CD4-positive, alpha-beta T cell treated with Interleukin-15 for 4 hours (primary cell): ENCODE measurements around the gene CCDC141.

ENCODE experiments used
- DNase-seq: peaks from one replicate; pipeline ENCODE4 v3.0.0-alpha.2; 2020; ENCODE audit warnings: low spot score

Gene CCDC141

DNA sequence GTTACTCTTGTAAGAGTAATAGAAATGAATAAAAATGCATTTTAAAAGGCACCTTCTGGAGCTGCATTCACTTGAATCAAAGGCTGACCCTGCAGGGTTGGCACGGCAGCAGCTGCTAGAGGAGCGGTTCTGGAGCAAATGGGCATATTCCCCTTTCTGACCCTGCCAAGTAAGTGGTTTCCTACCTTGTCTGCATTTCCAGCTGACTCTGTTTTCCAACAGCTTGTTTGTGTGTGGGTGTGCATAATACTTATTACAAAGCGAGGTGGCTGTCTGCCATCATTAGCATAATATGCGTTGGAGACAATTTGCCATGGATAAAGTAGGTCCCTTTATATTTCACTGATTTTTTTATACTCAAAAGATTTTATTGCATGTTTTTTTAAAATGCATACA, 221.5 kb downstream of the CCDC141 start:
- DNase-seq, result no peak

GRCh38 chr2:178827739-178828485, 222.0 kb downstream of the CCDC141 start:
- DNase-seq, result no peak

DNA sequence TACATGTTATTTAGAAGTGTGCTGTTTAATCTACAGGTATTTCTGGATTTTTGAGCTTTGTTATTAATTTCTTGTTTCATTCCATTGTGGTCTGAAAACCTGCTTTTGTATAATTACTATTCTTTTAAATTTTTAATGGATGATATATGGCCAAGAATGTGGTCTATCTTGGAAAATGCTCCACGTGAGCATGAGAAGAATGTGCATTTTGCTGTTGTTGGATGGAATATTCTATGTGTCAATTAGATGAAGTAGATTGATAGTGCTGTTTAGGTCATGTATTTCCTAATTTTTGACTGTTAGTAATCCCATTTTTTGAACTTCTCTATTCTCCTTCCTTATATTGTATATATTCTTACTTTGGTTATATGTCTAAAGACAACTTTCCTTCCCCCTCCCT, 222.8 kb downstream of the CCDC141 start:
- DNase-seq, result no peak

- no peak for DNase-seq
These were observed 224.8 kb downstream of the CCDC141 start for GRCh38 chr2:178825183-178825582.

GRCh38 chr2:178824181-178824580, 225.8 kb downstream of the CCDC141 start:
- no peak for DNase-seq

- peak; percentile 4 for DNase-seq
These were observed 229.9 kb downstream of the CCDC141 start for GRCh38 chr2:178819992-178820391.

GRCh38 chr2:178819147-178819875, 230.6 kb downstream of the CCDC141 start:
- DNase-seq, result no peak

GRCh38 chr2:178811901-178812300, 238.0 kb downstream of the CCDC141 start:
- no peak for DNase-seq

GRCh38 chr2:178811045-178811444, 238.9 kb downstream of the CCDC141 start:
- no peak for DNase-seq

- DNase-seq, result no peak
These were observed 239.5 kb downstream of the CCDC141 start for GRCh38 chr2:178810422-178810821.

DNA sequence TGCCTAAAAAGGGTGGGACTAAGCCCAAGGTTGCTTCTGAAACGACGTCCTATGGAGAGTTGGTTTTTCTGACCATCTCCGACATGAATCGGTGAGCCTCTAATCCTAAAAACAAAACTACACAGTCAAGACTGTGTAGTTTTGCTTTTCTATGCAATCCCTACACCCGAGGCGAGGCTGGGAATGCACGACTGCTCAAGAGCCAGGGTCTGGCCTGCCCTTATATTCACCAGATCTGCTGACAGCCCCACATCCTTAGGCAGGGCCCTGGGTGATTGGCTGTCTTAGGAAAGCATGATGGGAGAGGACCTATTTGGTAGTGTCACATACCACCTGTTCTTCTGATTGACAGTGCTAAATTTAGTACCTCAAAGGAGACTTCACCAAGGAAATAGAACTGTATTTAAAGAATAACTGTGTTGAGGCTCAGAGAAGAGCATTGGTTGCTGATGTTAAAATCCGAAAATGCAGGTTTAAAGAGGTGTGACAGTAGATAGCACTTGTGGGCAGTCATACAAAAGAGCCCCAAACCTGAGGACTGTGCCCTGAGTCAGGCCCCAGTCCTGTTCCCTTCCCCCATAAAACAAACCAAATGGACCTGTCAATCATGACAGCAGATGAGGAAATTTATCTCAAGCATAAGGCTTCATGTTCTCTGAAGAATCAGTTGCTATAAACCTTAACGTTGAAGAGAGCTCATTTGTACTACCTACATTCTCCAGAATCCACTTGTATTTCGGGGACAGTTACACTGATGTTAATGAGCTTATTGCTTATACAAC, 242.5 kb downstream of the CCDC141 start, which contains the start of gene TTN:
Gene TTN, minus strand, starts transcription at position 197 of the 782 bp plus-strand sequence. CDS start 2,781 bp downstream, outside the sequence.
- DNase-seq, result no peak

DNA sequence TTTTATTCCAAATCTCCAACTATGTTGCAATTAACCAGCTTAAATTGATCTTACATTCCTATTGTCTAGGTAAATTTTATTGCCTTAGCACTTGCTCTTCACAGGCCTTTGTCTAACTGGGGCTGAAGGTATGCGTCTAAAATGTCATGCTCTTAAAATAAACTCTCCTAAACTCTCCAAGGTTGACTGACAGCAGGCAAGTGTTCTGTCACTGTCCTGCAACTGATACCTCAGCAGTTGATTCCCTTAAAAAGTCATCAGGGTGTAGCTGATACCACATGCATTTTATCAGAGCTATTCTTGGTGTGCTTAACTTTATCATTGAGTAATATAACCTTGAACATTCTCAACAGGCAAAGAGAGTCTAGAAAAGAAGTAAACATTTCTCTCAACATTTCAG, 243.4 kb downstream of the CCDC141 start:
- DNase-seq, result no peak

DNA sequence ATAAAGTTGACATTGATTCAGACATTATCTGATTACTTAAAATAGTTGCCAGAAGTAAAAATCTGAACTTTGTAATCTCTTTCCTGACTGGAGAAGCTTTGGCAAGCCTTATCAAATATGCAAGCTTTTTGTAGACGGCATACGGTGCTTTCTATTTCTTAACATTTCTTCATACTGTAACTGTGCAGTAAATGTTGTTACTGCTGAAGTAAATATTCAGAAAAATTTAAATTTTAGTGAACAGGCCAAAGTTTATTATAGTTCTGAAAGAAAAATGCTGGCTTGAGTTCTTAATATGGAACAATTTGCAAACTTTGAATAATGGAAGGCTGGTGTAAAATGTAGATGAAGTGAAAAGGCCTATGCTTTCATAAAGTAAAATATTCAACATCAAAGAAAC, 244.5 kb downstream of the CCDC141 start:
- no peak for DNase-seq

GRCh38 chr2:178804791-178805190, 245.1 kb downstream of the CCDC141 start:
- no peak for DNase-seq

GRCh38 chr2:178800510-178800909, 249.4 kb downstream of the CCDC141 start:
- no peak for DNase-seq

- no peak for DNase-seq
These were observed 250.6 kb downstream of the CCDC141 start for GRCh38 chr2:178799305-178799704.

- DNase-seq, result peak; percentile 14
These were observed 253.8 kb downstream of the CCDC141 start for GRCh38 chr2:178796079-178796677.

DNA sequence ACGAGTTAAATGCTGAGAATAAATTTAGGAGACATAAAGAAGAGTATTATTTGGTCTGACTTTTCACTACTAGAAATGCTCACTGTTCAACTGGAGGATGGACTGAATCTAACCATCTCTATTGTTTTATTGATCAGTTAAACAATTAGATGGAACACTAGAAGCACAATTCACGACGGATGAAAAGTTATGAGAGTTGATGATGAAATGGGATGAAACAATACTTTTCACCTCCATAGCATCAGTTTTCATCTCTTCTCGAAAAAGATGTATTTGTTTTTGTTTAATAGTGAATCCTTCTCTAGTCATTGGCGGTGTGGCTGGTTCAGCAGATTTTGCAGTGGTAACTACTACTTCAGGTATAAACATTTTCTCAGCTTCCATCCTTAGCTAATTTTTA, 262.0 kb downstream of the CCDC141 start:
- no peak for DNase-seq

- DNase-seq, result no peak
These were observed 262.8 kb downstream of the CCDC141 start for GRCh38 chr2:178787155-178787554.

GRCh38 chr2:178783889-178784288, 266.0 kb downstream of the CCDC141 start:
- DNase-seq, result no peak

DNA sequence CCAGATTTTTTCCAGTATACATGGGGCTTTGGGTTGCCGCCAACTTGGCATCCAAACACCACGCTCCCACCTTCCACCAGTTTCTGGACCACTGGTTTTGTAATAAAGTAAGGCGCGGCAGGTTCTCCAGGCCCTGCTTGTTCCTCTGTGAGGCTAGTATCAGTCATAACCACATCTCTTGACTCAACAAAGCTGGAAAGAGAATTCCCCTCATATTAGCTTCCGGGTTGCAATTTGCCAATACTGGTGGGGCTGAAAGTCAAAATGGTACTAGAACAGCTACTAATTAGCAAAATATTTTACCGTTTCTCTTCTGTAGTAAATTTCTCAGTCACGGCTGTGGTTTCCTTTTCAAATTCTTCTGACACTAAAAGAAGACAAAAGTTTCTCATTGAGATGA, 267.7 kb downstream of the CCDC141 start:
- no peak for DNase-seq
